Type B pancreatic cell (in vitro differentiated cells): ENCODE measurements around the gene DGLUCY. TPM values are rescaled to one million over a fixed set of nuclear protein-coding genes. Genes with fewer than 3 reads are reported as not detected.

Experiments
- DNase-seq: peaks from one replicate; pipeline ENCODE4 v3.0.0; 2021; ENCODE audit warnings: mixed read lengths; ENCODE audit not compliant: unreplicated experiment; ENCODE audit errors: extremely low spot score
- H3K27ac Mint-ChIP-seq: 2 replicates; pipeline ENCODE4 v1.8.0; 2021; ENCODE audit warnings: mild to moderate bottlenecking, mixed read lengths
- H3K27me3 Mint-ChIP-seq: 2 replicates; pipeline ENCODE4 v1.8.0; 2021; ENCODE audit warnings: mixed read lengths
- H3K36me3 Mint-ChIP-seq: 2 replicates; pipeline ENCODE4 v1.8.0; 2021; ENCODE audit warnings: mixed read lengths
- H3K4me1 Mint-ChIP-seq: one replicate; pipeline ENCODE4 v1.8.0; 2021; ENCODE audit warnings: mixed read lengths; ENCODE audit not compliant: unreplicated experiment
- H3K4me3 Mint-ChIP-seq: 2 replicates; pipeline ENCODE4 v1.8.0; 2021; ENCODE audit warnings: mild to moderate bottlenecking, mixed read lengths
- H3K9me3 Mint-ChIP-seq: 2 replicates; pipeline ENCODE4 v1.8.0; 2021; ENCODE audit warnings: mixed read lengths
- total RNA-seq: library from RNA; stranded (reverse); gene quantifications from 2 replicates; pipeline ENCODE4 v1.2.1, GENCODE V29; 2021; ENCODE audit warnings: low replicate concordance
- TF ChIP-seq, protein P1 (sequence below): fragments of 200-600 bp; sonication (generic); conservative IDR thresholded peaks from 2 replicates; pipeline ENCODE4 v1.5.0; 2021; ENCODE audit warnings: antibody characterized with exemption, mild to moderate bottlenecking

Gene DGLUCY
- total RNA-seq, 1 donor from 2014 or later: 37.5 TPM

DNA sequence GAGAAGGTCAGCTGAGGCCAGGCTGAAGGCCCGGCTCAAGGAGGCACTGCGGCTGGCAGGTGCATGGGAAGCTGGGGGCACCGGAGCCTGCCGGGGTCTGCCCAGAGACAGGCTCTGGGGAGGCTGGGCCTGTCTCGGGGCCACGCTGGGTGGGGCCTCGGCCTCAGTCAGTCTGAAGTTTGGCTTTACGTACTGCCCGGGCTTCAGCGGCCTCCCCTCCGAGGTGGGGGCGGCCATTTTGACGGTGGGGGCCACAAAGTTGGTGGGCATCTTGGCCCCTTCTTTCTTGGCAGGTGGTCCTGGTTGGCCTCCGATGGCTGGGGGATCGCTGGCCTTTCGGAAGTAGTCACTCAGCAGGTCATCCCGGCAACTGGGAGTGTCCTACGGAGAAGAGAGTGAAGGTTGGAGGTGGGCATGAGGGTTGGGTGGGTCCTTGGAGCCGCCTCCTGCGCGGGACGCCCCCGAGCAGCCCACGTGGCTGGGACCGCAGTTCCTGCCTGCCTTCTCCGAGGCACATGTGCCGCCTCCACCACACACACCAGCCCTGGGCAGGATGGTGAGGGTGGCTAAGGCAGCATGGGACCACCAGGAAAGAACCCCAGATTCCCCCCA is 159.5 kb downstream of the DGLUCY start:
- no peak overlapping the region for H3K4me3 Mint-ChIP-seq
- H3K4me1 Mint-ChIP-seq: peaks cover 12% of the 10 kb centered on the region
- H3K27me3 Mint-ChIP-seq: no peaks in the 10 kb centered on the region
- TF ChIP-seq, protein P1, sequence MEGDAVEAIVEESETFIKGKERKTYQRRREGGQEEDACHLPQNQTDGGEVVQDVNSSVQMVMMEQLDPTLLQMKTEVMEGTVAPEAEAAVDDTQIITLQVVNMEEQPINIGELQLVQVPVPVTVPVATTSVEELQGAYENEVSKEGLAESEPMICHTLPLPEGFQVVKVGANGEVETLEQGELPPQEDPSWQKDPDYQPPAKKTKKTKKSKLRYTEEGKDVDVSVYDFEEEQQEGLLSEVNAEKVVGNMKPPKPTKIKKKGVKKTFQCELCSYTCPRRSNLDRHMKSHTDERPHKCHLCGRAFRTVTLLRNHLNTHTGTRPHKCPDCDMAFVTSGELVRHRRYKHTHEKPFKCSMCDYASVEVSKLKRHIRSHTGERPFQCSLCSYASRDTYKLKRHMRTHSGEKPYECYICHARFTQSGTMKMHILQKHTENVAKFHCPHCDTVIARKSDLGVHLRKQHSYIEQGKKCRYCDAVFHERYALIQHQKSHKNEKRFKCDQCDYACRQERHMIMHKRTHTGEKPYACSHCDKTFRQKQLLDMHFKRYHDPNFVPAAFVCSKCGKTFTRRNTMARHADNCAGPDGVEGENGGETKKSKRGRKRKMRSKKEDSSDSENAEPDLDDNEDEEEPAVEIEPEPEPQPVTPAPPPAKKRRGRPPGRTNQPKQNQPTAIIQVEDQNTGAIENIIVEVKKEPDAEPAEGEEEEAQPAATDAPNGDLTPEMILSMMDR: no peak
- no peaks in the 10 kb centered on the region for H3K9me3 Mint-ChIP-seq
- no peak overlapping the region for H3K27ac Mint-ChIP-seq
- peaks cover 7% of the 10 kb centered on the region for H3K36me3 Mint-ChIP-seq
- no peak for DNase-seq

DNA sequence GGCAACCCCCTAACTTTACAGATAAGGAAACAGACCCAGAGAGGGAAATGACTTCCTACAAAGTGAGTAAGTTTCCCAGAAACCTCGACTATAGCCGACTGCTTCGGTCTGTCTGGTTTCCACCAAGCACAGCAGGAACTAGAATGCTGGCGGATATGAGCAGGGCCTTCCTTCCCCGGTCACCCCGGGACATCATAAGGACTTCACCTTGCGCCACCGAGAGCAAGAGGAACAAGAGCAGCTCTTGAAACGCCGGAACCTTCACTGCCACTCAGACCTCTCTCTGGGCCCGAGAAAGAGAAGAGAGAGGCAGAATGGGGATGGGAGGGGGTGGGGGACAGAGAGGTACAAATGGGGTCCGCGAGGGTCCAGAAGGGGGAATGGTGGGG is 160.0 kb downstream of the DGLUCY start:
- H3K4me3 Mint-ChIP-seq: no peak overlapping the region
- H3K27me3 Mint-ChIP-seq: no peaks in the 10 kb centered on the region
- peaks cover 12% of the 10 kb centered on the region for H3K4me1 Mint-ChIP-seq
- peaks cover 7% of the 10 kb centered on the region for H3K36me3 Mint-ChIP-seq
- TF ChIP-seq, protein P1: no peak
- no peaks in the 10 kb centered on the region for H3K9me3 Mint-ChIP-seq
- H3K27ac Mint-ChIP-seq: no peak overlapping the region
- DNase-seq: no peak

DNA sequence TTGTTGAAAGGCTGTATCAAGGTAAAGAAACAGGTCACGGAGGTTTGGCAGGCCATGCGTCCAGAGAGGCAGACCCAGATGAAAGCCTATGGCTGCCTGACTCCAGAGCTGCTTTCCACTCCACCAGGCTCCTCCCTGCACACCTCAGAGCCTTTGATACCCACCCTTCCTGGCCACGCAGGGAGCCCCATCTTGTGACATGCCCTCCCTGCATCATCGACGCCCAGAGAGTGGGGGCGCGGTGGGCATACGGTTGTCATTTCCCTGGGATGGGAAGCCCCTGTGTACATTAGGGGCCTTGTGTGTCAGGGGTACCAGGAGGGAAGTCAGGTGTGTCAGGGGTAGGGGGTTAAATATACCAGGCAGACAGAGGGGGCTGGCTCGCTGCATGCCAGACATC is 160.9 kb downstream of the DGLUCY start:
- no peaks in the 10 kb centered on the region for H3K27me3 Mint-ChIP-seq
- peaks cover 7% of the 10 kb centered on the region for H3K36me3 Mint-ChIP-seq
- TF ChIP-seq, protein P1: no peak
- H3K4me3 Mint-ChIP-seq: no peak overlapping the region
- no peak overlapping the region for H3K27ac Mint-ChIP-seq
- no peak for DNase-seq
- no peaks in the 10 kb centered on the region for H3K9me3 Mint-ChIP-seq
- H3K4me1 Mint-ChIP-seq: peaks cover 3% of the 10 kb centered on the region

Other genes with a start within 250 kb of the DGLUCY start
- gene RPS6KA5, start 53.4 kb upstream of the DGLUCY start, total RNA-seq: 6.0 and 7.4 TPM in 2 replicates
- 0.33 and 0.58 TPM in 2 replicates for gene GPR68, start 130.6 kb downstream of the DGLUCY start, total RNA-seq